ENCODE data around the gene ABLIM2.

DNA sequence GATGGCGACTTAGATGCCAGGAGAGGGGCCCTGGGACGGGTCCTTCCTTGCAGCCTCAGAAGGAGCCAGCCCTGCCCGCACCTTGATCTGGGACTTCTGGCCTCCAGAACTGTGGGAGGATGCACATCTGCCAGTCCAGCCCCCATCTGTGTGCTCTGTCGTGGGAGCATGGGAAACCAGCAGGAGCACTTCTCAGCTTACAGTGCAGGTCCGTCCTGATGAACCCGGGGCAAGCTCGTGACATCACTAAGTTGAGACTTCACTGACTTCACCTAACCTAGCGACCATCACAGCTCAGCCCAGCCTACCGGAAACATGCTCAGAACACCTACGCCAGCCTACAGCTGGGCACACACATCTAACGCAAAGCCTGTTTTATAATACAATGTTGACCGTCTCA, 38.1 kb downstream of the ABLIM2 start:
- TF ChIP-seq POLR2A (IDR thresholded peaks at IDR 0.05), result no peak
- TF ChIP-seq, protein P1, sequence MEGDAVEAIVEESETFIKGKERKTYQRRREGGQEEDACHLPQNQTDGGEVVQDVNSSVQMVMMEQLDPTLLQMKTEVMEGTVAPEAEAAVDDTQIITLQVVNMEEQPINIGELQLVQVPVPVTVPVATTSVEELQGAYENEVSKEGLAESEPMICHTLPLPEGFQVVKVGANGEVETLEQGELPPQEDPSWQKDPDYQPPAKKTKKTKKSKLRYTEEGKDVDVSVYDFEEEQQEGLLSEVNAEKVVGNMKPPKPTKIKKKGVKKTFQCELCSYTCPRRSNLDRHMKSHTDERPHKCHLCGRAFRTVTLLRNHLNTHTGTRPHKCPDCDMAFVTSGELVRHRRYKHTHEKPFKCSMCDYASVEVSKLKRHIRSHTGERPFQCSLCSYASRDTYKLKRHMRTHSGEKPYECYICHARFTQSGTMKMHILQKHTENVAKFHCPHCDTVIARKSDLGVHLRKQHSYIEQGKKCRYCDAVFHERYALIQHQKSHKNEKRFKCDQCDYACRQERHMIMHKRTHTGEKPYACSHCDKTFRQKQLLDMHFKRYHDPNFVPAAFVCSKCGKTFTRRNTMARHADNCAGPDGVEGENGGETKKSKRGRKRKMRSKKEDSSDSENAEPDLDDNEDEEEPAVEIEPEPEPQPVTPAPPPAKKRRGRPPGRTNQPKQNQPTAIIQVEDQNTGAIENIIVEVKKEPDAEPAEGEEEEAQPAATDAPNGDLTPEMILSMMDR (IDR thresholded peaks at IDR 0.05), result no peak

All from body of pancreas (tissue), 4 donors.